ENCODE data around the gene PRKAR2B.

GRCh38 chr7:107111196-107111595, 66.7 kb downstream of the PRKAR2B start:
- TF ChIP-seq, protein P1, sequence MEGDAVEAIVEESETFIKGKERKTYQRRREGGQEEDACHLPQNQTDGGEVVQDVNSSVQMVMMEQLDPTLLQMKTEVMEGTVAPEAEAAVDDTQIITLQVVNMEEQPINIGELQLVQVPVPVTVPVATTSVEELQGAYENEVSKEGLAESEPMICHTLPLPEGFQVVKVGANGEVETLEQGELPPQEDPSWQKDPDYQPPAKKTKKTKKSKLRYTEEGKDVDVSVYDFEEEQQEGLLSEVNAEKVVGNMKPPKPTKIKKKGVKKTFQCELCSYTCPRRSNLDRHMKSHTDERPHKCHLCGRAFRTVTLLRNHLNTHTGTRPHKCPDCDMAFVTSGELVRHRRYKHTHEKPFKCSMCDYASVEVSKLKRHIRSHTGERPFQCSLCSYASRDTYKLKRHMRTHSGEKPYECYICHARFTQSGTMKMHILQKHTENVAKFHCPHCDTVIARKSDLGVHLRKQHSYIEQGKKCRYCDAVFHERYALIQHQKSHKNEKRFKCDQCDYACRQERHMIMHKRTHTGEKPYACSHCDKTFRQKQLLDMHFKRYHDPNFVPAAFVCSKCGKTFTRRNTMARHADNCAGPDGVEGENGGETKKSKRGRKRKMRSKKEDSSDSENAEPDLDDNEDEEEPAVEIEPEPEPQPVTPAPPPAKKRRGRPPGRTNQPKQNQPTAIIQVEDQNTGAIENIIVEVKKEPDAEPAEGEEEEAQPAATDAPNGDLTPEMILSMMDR (conservative IDR thresholded peaks at IDR 0.05; ENCODE audit: low read length) = no peak
- no peak for TF ChIP-seq EZH2phosphoT487 (IDR thresholded peaks at IDR 0.05; ENCODE audit: borderline replicate concordance, low read depth, low read length)
